ENCODE measurements around the gene MR1. TPM values are rescaled to one million over a fixed set of nuclear protein-coding genes. Genes with fewer than 3 reads are reported as not detected.
A peak's percentile ranks its signal among the peaks of the same experiment; 100 is the strongest.

MR1 gene
- total and polyA plus RNA-seq, 9 of the 15 experiments (the other 6 are each of a cell fraction or from before 2014, with no cell fraction given), result 9.7 to 21.7 (median 15.6) TPM

- TF ChIP-seq, protein P1, sequence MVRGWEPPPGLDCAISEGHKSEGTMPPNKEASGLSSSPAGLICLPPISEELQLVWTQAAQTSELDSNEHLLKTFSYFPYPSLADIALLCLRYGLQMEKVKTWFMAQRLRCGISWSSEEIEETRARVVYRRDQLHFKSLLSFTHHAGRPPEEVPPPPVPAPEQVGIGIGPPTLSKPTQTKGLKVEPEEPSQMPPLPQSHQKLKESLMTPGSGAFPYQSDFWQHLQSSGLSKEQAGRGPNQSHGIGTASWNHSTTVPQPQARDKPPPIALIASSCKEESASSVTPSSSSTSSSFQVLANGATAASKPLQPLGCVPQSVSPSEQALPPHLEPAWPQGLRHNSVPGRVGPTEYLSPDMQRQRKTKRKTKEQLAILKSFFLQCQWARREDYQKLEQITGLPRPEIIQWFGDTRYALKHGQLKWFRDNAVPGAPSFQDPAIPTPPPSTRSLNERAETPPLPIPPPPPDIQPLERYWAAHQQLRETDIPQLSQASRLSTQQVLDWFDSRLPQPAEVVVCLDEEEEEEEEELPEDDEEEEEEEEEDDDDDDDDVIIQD (CRISPR knock-in tag; IDR thresholded peaks at IDR 0.05), result no peak
- TF ChIP-seq TCF7 (IDR thresholded peaks at IDR 0.05; ENCODE audit: borderline replicate concordance) (no peak), ZNF174 (CRISPR knock-in tag; IDR thresholded peaks at IDR 0.05) (no peak), RCOR1 (IDR thresholded peaks at IDR 0.05; ENCODE audit: borderline replicate concordance in 1 of 2, low read depth in 2 of 2, low read length in 2 of 2) (peak in 1 of 2 experiments; percentile 8; a peak in 1 of 4 replicates), PHB (CRISPR knock-in tag; IDR thresholded peaks at IDR 0.05) (no peak), ATF2 (CRISPR knock-in tag; IDR thresholded peaks at IDR 0.05) (no peak), GATAD2A (IDR thresholded peaks at IDR 0.05) (no peak; the same call in 1 of the 2 replicates), PML (IDR thresholded peaks at IDR 0.05; ENCODE audit: low read length) (no peak), STAG1 (CRISPR knock-in tag; IDR thresholded peaks at IDR 0.05; ENCODE audit: borderline replicate concordance) (no peak), SRSF3 (IDR thresholded peaks at IDR 0.05; ENCODE audit: insufficient read depth, low read length) (no peak), RBM34 (IDR thresholded peaks at IDR 0.05; ENCODE audit: borderline replicate concordance, insufficient read depth, low read length) (no peak), TEAD1 (CRISPR knock-in tag; IDR thresholded peaks at IDR 0.05) (peak in 1 of 2 experiments; percentile 37; a peak in 1 of 4 replicates), KLF13 (tag; IDR thresholded peaks at IDR 0.05; ENCODE audit: borderline replicate concordance, low read depth) (no peak)
- TF ChIP-seq, protein P2, sequence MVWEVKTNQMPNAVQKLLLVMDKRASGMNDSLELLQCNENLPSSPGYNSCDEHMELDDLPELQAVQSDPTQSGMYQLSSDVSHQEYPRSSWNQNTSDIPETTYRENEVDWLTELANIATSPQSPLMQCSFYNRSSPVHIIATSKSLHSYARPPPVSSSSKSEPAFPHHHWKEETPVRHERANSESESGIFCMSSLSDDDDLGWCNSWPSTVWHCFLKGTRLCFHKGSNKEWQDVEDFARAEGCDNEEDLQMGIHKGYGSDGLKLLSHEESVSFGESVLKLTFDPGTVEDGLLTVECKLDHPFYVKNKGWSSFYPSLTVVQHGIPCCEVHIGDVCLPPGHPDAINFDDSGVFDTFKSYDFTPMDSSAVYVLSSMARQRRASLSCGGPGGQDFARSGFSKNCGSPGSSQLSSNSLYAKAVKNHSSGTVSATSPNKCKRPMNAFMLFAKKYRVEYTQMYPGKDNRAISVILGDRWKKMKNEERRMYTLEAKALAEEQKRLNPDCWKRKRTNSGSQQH (CRISPR knock-in tag; IDR thresholded peaks at IDR 0.05), result no peak
- TF ChIP-seq, protein P3, sequence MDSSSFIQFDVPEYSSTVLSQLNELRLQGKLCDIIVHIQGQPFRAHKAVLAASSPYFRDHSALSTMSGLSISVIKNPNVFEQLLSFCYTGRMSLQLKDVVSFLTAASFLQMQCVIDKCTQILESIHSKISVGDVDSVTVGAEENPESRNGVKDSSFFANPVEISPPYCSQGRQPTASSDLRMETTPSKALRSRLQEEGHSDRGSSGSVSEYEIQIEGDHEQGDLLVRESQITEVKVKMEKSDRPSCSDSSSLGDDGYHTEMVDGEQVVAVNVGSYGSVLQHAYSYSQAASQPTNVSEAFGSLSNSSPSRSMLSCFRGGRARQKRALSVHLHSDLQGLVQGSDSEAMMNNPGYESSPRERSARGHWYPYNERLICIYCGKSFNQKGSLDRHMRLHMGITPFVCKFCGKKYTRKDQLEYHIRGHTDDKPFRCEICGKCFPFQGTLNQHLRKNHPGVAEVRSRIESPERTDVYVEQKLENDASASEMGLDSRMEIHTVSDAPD (CRISPR knock-in tag; IDR thresholded peaks at IDR 0.05), result no peak
- TF ChIP-seq, protein P4, sequence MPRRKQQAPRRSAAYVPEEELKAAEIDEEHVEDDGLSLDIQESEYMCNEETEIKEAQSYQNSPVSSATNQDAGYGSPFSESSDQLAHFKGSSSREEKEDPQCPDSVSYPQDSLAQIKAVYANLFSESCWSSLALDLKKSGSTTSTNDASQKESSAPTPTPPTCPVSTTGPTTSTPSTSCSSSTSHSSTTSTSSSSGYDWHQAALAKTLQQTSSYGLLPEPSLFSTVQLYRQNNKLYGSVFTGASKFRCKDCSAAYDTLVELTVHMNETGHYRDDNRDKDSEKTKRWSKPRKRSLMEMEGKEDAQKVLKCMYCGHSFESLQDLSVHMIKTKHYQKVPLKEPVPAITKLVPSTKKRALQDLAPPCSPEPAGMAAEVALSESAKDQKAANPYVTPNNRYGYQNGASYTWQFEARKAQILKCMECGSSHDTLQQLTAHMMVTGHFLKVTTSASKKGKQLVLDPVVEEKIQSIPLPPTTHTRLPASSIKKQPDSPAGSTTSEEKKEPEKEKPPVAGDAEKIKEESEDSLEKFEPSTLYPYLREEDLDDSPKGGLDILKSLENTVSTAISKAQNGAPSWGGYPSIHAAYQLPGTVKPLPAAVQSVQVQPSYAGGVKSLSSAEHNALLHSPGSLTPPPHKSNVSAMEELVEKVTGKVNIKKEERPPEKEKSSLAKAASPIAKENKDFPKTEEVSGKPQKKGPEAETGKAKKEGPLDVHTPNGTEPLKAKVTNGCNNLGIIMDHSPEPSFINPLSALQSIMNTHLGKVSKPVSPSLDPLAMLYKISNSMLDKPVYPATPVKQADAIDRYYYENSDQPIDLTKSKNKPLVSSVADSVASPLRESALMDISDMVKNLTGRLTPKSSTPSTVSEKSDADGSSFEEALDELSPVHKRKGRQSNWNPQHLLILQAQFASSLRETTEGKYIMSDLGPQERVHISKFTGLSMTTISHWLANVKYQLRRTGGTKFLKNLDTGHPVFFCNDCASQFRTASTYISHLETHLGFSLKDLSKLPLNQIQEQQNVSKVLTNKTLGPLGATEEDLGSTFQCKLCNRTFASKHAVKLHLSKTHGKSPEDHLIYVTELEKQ (CRISPR knock-in tag; IDR thresholded peaks at IDR 0.05), result no peak
Observed at GRCh38 chr1:181087400-181087901, 53.7 kb downstream of the MR1 start (continued).
